Cardiac muscle cell (in vitro differentiated cells and primary cell): ENCODE results near the gene EIF1AD. TPM values are rescaled to one million over a fixed set of nuclear protein-coding genes. Genes with fewer than 3 reads are reported as not detected.

Experiments
- DNase-seq, 2 donors: peaks; one replicate each; pipeline versions ENCODE4 v3.0.0 to v3.0.0-alpha.2; 2010 to 2017; ENCODE audit warnings: low read depth in 1 of 2, low spot score in 1 of 2
- H3K27ac ChIP-seq: fragments of 200-600 bp; sonication (generic); 2 replicates; pipeline ENCODE4 v1.5.1; 2016
- H3K27me3 ChIP-seq: fragments of 200-600 bp; sonication (generic); 2 replicates; pipeline ENCODE4 v1.6.0; 2016; ENCODE audit warnings: control low read depth
- H3K36me3 ChIP-seq: fragments of 200-600 bp; sonication (generic); 2 replicates; pipeline ENCODE4 v1.5.1; 2016; ENCODE audit warnings: control low read depth
- H3K4me1 ChIP-seq: fragments of 200-600 bp; sonication (generic); 2 replicates; pipeline ENCODE4 v1.8.1; 2017; ENCODE audit warnings: low read depth, mild to moderate bottlenecking, mixed run types
- H3K4me3 ChIP-seq: fragments of 200-600 bp; sonication (generic); 2 replicates; pipeline ENCODE4 v1.5.1; 2016; ENCODE audit warnings: mild to moderate bottlenecking
- H3K9me3 ChIP-seq: fragments of 200-600 bp; sonication (generic); 2 replicates; pipeline ENCODE4 v1.5.1; 2017; ENCODE audit warnings: low read depth, mild to moderate bottlenecking, control low read depth
- CTCF ChIP-seq: IDR thresholded peaks from 2 replicates; pipeline ENCODE4 v1.5.1; 2012; ENCODE audit warnings: low read depth, mild to moderate bottlenecking, low read length
- polyA plus RNA-seq: library from polyadenylated mRNA; unstranded; fragments of >200 nt; fragmentation: Nextera tagmentation; extraction: Ambion mirVana; gene quantifications from 2 replicates; pipeline ENCODE4 v1.2.1, GENCODE V29; 2016
- total RNA-seq: library from RNA; depleted of rRNA; stranded (reverse); fragments of >200 nt; gene quantifications from 2 replicates; pipeline ENCODE4 v1.2.3, GENCODE V29; 2016

The EIF1AD gene
- total and polyA plus RNA-seq, 2 experiments from 2014 or later, result 24.6 to 36.8 TPM

- peaks cover 5% of the 10 kb centered on the region for H3K4me1 ChIP-seq
- H3K27ac ChIP-seq, result peak within 1 kb of the TSS; percentile 90
- peak within 1 kb of the TSS; percentile 94 for H3K4me3 ChIP-seq
- no peaks in the 10 kb centered on the region for H3K27me3 ChIP-seq
- no peak for TF ChIP-seq CTCF
- H3K9me3 ChIP-seq, result no peaks in the 10 kb centered on the region
- DNase-seq, result peak; percentile 99
- H3K36me3 ChIP-seq, result peaks cover 14% of the 10 kb centered on the region
Measured at GRCh38 chr11:65961267-65962140, 40.5 kb downstream of the EIF1AD start, which contains the start of gene SART1. Gene SART1, plus strand, starts transcription at chr11:65961734. Its CDS starts 47 bp downstream, at chr11:65961781.

GRCh38 chr11:65960824-65961266 is 41.1 kb downstream of the EIF1AD start:
- H3K9me3 ChIP-seq, result no peaks in the 10 kb centered on the region
- H3K27me3 ChIP-seq, result no peaks in the 10 kb centered on the region
- H3K36me3 ChIP-seq, result peaks cover 8% of the 10 kb centered on the region
- H3K4me3 ChIP-seq, result peak overlapping the region; percentile 94
- peaks cover 5% of the 10 kb centered on the region for H3K4me1 ChIP-seq
- no peak for DNase-seq
- H3K27ac ChIP-seq, result peak overlapping the region; percentile 90
- TF ChIP-seq CTCF, result no peak

GRCh38 chr11:65958774-65959420 is 43.1 kb downstream of the EIF1AD start:
- no peaks in the 10 kb centered on the region for H3K36me3 ChIP-seq
- no peak overlapping the region for H3K4me3 ChIP-seq
- no peaks in the 10 kb centered on the region for H3K27me3 ChIP-seq
- peak overlapping the region; percentile 57 for H3K27ac ChIP-seq
- H3K4me1 ChIP-seq, result peaks cover 5% of the 10 kb centered on the region
- DNase-seq, result peak in 1 of 2 donors; percentile 18
- H3K9me3 ChIP-seq, result no peaks in the 10 kb centered on the region
- no peak for TF ChIP-seq CTCF

- H3K4me3 ChIP-seq, result no peak overlapping the region
- H3K27ac ChIP-seq, result no peak overlapping the region
Measured at GRCh38 chr11:65958291-65958690, 43.7 kb downstream of the EIF1AD start.

GRCh38 chr11:65954771-65955170 is 47.2 kb downstream of the EIF1AD start:
- Histone ChIP-seq H3K27me3 (no peaks in the 10 kb centered on the region), H3K9me3 (no peaks in the 10 kb centered on the region), H3K4me1 (no peaks in the 10 kb centered on the region), H3K36me3 (no peaks in the 10 kb centered on the region), H3K27ac (no peak overlapping the region), H3K4me3 (no peak overlapping the region)
- DNase-seq, result no peak
- no peak for TF ChIP-seq CTCF

More at GRCh38 chr11:65958291-65958690, 43.7 kb downstream of the EIF1AD start:
- Histone ChIP-seq H3K36me3 (no peaks in the 10 kb centered on the region), H3K27me3 (no peaks in the 10 kb centered on the region), H3K9me3 (no peaks in the 10 kb centered on the region), H3K4me1 (peaks cover 5% of the 10 kb centered on the region)
- no peak for DNase-seq
- TF ChIP-seq CTCF, result no peak
